ENCODE data around the gene COL4A5. TPM values are rescaled to one million over a fixed set of nuclear protein-coding genes. Genes with fewer than 3 reads are reported as not detected.

COL4A5 gene
- total and polyA plus RNA-seq, 2 of the 8 experiments (the other 6 are each of a cell fraction or from before 2014, with no cell fraction given) = 24.9 to 30.2 TPM

DNA sequence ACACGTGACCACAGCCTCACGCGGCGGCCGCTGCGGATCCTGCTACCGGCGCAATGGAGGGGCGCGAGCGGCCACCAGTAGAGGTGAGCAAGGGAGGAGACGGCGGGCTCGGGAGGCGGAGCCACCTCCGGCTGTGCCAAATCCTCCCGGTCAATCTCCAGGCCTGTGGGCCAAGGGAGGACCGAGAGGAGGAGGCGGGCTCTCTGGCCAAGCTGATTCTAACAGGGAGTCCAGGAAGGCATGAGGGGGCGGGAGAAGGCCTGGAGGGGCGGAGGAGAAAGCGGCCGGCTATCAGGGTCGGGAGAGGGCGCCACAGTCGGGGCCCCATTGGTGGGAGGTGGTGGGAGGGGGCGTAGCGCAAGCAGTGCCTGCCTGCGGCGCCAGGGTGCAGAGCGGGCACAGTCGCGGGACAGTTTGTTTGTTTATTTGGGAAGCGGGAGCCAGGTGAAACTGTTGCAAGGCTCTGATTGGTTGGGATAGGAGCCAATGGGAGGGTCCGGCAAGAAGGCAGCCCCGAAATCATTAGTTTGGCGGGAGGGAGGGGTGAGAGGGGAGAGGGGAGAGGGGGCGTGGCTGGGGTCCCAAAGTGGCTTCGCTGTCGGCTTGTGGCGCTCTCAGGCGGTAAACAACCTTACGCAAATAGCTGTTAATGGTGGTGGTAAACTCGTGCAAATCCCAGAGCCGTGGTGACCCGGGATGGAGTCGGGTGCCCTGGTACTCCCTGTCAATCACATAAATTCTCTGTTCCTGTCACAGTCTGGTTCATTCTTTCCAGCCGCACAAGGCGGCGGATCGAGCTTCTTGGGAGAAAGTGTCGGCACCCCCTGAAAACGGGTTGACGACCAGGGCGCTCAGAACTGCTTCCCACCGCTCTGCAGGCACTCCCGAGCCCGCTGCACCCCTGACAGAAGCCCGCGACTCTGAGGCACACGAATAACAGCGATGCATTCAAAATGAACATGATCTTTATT is 297.2 kb downstream of the COL4A5 start, which contains the start of gene IRS4 (continued):
- TF ChIP-seq CTCF (IDR thresholded peaks at IDR 0.05; ENCODE audit: control extremely low read depth in 1 of 3, insufficient read depth in 1 of 3, low read depth in 1 of 3, low read length in 3 of 3) = peak; percentile 37 to 47 (median 37); a peak in 3 of 4 replicates
- TF ChIP-seq JUN (IDR thresholded peaks at IDR 0.05; ENCODE audit: low read depth, low read length) = no peak
- no peak for TF ChIP-seq KDM4A (IDR thresholded peaks at IDR 0.05; ENCODE audit: low read depth, low read length, severe bottlenecking)
- no peak for TF ChIP-seq RNF2 (IDR thresholded peaks at IDR 0.05; ENCODE audit: borderline replicate concordance, low read depth, low read length, missing control alignments, poor library complexity, severe bottlenecking)
- 0 out of 2 replicates have a peak, but pooled peaks have one; percentile 38 for TF ChIP-seq E2F6 (IDR thresholded peaks at IDR 0.05)
- no peak for TF ChIP-seq FOSL1 (IDR thresholded peaks at IDR 0.05; ENCODE audit: insufficient read depth, low read depth, low read length)
- TF ChIP-seq KDM1A (IDR thresholded peaks at IDR 0.05; ENCODE audit: borderline replicate concordance, low read length) = no peak

All from H1 (cell line).